Testis (tissue), 2 donors: ENCODE measurements around the gene CLN6.

Experiments used
- CTCF ChIP-seq, 3 experiments: fragments of 450-650 bp in 2 of 3; fragments of 200-600 bp in 1 of 3; sonication (generic) in 1 of 3; IDR thresholded peaks; one replicate each; pipeline ENCODE4 v1.5.1; 2016 to 2019; ENCODE audit warnings: antibody characterized with exemption in 3 of 3, mild to moderate bottlenecking in 2 of 3, moderate library complexity in 1 of 3
- POLR2A ChIP-seq: fragments of 450-650 bp; IDR thresholded peaks from one replicate; pipeline ENCODE4 v1.6.1; 2017; ENCODE audit warnings: antibody characterized with exemption, mild to moderate bottlenecking, moderate library complexity

- TF ChIP-seq CTCF (IDR thresholded peaks at IDR 0.05) (peak; percentile 69 to 85 (median 78)), POLR2A (no peak)
Measured at GRCh38 chr15:68210821-68211655, 18.5 kb downstream of the CLN6 start.
